IPS-18a (cell line): ENCODE results near the gene TEX12.
A peak's percentile ranks its signal among the peaks of the same experiment; 100 is the strongest.

ENCODE experiments used
- H3K27ac ChIP-seq: one replicate; pipeline ENCODE4 v1.5.1; 2013; ENCODE audit warnings: low read length
- H3K27me3 ChIP-seq: one replicate; pipeline ENCODE4 v1.6.1; 2013; ENCODE audit warnings: mild to moderate bottlenecking, low read length; ENCODE audit not compliant: control insufficient read depth, insufficient read depth
- H3K36me3 ChIP-seq: one replicate; pipeline ENCODE4 v1.6.1; 2013; ENCODE audit warnings: low read depth, low read length; ENCODE audit not compliant: control insufficient read depth
- H3K4me1 ChIP-seq: one replicate; pipeline ENCODE4 v1.6.1; 2013; ENCODE audit warnings: low read depth, low read length; ENCODE audit not compliant: control insufficient read depth
- H3K4me3 ChIP-seq: one replicate; pipeline ENCODE4 v1.5.1; 2013; ENCODE audit warnings: low read length
- H3K9ac ChIP-seq: one replicate; pipeline ENCODE4 v1.6.1; 2013; ENCODE audit warnings: mild to moderate bottlenecking, low read length, moderate library complexity
- H3K9me3 ChIP-seq: one replicate; pipeline ENCODE4 v1.6.1; 2013; ENCODE audit warnings: low read depth, low read length; ENCODE audit not compliant: control insufficient read depth

Gene TEX12

GRCh38 chr11:112166562-112166961 lies 610 bp upstream of the TEX12 start:
- Histone ChIP-seq H3K4me1 (peaks cover 4% of the 10 kb centered on the region), H3K4me3 (no peak overlapping the region), H3K9ac (no peak overlapping the region), H3K36me3 (no peaks in the 10 kb centered on the region), H3K27me3 (no peaks in the 10 kb centered on the region), H3K9me3 (no peaks in the 10 kb centered on the region), H3K27ac (no peak overlapping the region)

GRCh38 chr11:112172362-112172994 lies 5.3 kb downstream of the TEX12 start:
- Histone ChIP-seq H3K9me3 (no peaks in the 10 kb centered on the region), H3K36me3 (no peaks in the 10 kb centered on the region), H3K4me3 (no peak overlapping the region), H3K27me3 (no peaks in the 10 kb centered on the region), H3K27ac (no peak overlapping the region), H3K9ac (no peak overlapping the region), H3K4me1 (peaks cover 6% of the 10 kb centered on the region)

- no peaks in the 10 kb centered on the region for H3K36me3 ChIP-seq
- H3K9ac ChIP-seq = no peak overlapping the region
- H3K27ac ChIP-seq = no peak overlapping the region
- H3K4me3 ChIP-seq = no peak overlapping the region
- H3K4me1 ChIP-seq = peaks cover 6% of the 10 kb centered on the region
- no peaks in the 10 kb centered on the region for H3K27me3 ChIP-seq
- no peaks in the 10 kb centered on the region for H3K9me3 ChIP-seq
These were observed 6.0 kb downstream of the TEX12 start for GRCh38 chr11:112173152-112173551.

- Histone ChIP-seq H3K36me3 (no peaks in the 10 kb centered on the region), H3K27me3 (no peaks in the 10 kb centered on the region), H3K9ac (peak within 1 kb of the TSS; percentile 34), H3K27ac (peak within 1 kb of the TSS; percentile 67), H3K4me3 (peak within 1 kb of the TSS; percentile 54), H3K9me3 (no peaks in the 10 kb centered on the region), H3K4me1 (peaks cover 6% of the 10 kb centered on the region)
These were observed 7.8 kb downstream of the TEX12 start, which contains the start of gene BCO2 for GRCh38 chr11:112174789-112175598. TSS of gene BCO2 (plus strand) at chr11:112175512. CDS start at chr11:112175602, 90 bp downstream.

GRCh38 chr11:112175599-112175952 lies 8.4 kb downstream of the TEX12 start:
- Histone ChIP-seq H3K36me3 (no peaks in the 10 kb centered on the region), H3K9me3 (no peaks in the 10 kb centered on the region), H3K27me3 (no peaks in the 10 kb centered on the region), H3K27ac (no peak overlapping the region), H3K4me3 (no peak overlapping the region), H3K9ac (no peak overlapping the region), H3K4me1 (peaks cover 6% of the 10 kb centered on the region)

GRCh38 chr11:112176077-112176476 lies 8.9 kb downstream of the TEX12 start:
- H3K27me3 ChIP-seq = no peaks in the 10 kb centered on the region
- H3K36me3 ChIP-seq = no peaks in the 10 kb centered on the region
- no peaks in the 10 kb centered on the region for H3K9me3 ChIP-seq

GRCh38 chr11:112177589-112177988 lies 10.4 kb downstream of the TEX12 start:
- H3K4me3 ChIP-seq = no peak overlapping the region
- peaks cover 6% of the 10 kb centered on the region for H3K4me1 ChIP-seq
- H3K27me3 ChIP-seq = no peaks in the 10 kb centered on the region
- H3K9me3 ChIP-seq = no peaks in the 10 kb centered on the region
- H3K27ac ChIP-seq = no peak overlapping the region
- no peak overlapping the region for H3K9ac ChIP-seq
- no peaks in the 10 kb centered on the region for H3K36me3 ChIP-seq

More at GRCh38 chr11:112176077-112176476, 8.9 kb downstream of the TEX12 start:
- Histone ChIP-seq H3K9ac (no peak overlapping the region), H3K27ac (no peak overlapping the region), H3K4me3 (no peak overlapping the region), H3K4me1 (peaks cover 6% of the 10 kb centered on the region)

- Histone ChIP-seq H3K4me1 (peaks cover 6% of the 10 kb centered on the region), H3K27ac (no peak overlapping the region), H3K9me3 (no peaks in the 10 kb centered on the region), H3K4me3 (no peak overlapping the region), H3K27me3 (no peaks in the 10 kb centered on the region), H3K36me3 (no peaks in the 10 kb centered on the region), H3K9ac (no peak overlapping the region)
These were observed 11.3 kb downstream of the TEX12 start for GRCh38 chr11:112178428-112178827.

GRCh38 chr11:112178936-112179335 lies 11.8 kb downstream of the TEX12 start:
- H3K36me3 ChIP-seq = no peaks in the 10 kb centered on the region
- no peaks in the 10 kb centered on the region for H3K9me3 ChIP-seq
- H3K4me1 ChIP-seq = peaks cover 6% of the 10 kb centered on the region
- H3K4me3 ChIP-seq = no peak overlapping the region
- H3K9ac ChIP-seq = no peak overlapping the region
- H3K27me3 ChIP-seq = no peaks in the 10 kb centered on the region
- H3K27ac ChIP-seq = no peak overlapping the region

- Histone ChIP-seq H3K27me3 (no peaks in the 10 kb centered on the region), H3K36me3 (no peaks in the 10 kb centered on the region), H3K4me3 (no peak overlapping the region), H3K4me1 (peaks cover 6% of the 10 kb centered on the region), H3K9me3 (no peaks in the 10 kb centered on the region), H3K27ac (no peak overlapping the region), H3K9ac (no peak overlapping the region)
These were observed 12.4 kb downstream of the TEX12 start for GRCh38 chr11:112179601-112180000.

- Histone ChIP-seq H3K27ac (no peak overlapping the region), H3K9ac (no peak overlapping the region), H3K4me3 (no peak overlapping the region), H3K27me3 (no peaks in the 10 kb centered on the region), H3K4me1 (no peaks in the 10 kb centered on the region), H3K9me3 (no peaks in the 10 kb centered on the region), H3K36me3 (no peaks in the 10 kb centered on the region)
These were observed 15.7 kb downstream of the TEX12 start for GRCh38 chr11:112182867-112183266.

- H3K27ac ChIP-seq = no peak overlapping the region
These were observed 18.7 kb downstream of the TEX12 start for GRCh38 chr11:112185883-112186282.

More at GRCh38 chr11:112185883-112186282, 18.7 kb downstream of the TEX12 start:
- Histone ChIP-seq H3K4me1 (no peaks in the 10 kb centered on the region), H3K9me3 (no peaks in the 10 kb centered on the region), H3K4me3 (no peak overlapping the region), H3K9ac (no peak overlapping the region), H3K27me3 (no peaks in the 10 kb centered on the region), H3K36me3 (no peaks in the 10 kb centered on the region)
